Fibroblast of villous mesenchyme (primary cell): Measurements from ENCODE around the gene PIAS1. TPM values are rescaled to one million over a fixed set of nuclear protein-coding genes. Genes with fewer than 3 reads are reported as not detected.
"Not testable (repeated sequence)": the region's sequence is repeated elsewhere in the genome, so short reads cannot be mapped to it uniquely, and the experiment has no call there.

Experiments used
- DNase-seq: peaks from one replicate; pipeline ENCODE4 v3.0.0-alpha.2; 2010; ENCODE audit warnings: low read depth
- H3K4me3 ChIP-seq: 2 replicates; pipeline ENCODE4 v1.5.1; 2011; ENCODE audit warnings: low read depth, mild to moderate bottlenecking, low read length
- CTCF ChIP-seq: IDR thresholded peaks from 2 replicates; pipeline ENCODE4 v1.5.1; 2012; ENCODE audit warnings: low read depth, mild to moderate bottlenecking, low read length; ENCODE audit not compliant: insufficient read depth
- total RNA-seq: library from RNA; depleted of rRNA; stranded (reverse); fragments of >200 nt; gene quantifications from 2 replicates; pipeline ENCODE4 v1.2.3, GENCODE V29; 2012

Gene PIAS1
- total RNA-seq, 1 donor: 28.9 TPM

GRCh38 chr15:68218331-68218730, 164.2 kb downstream of the PIAS1 start:
- no peak for TF ChIP-seq CTCF
- DNase-seq: no peak
- H3K4me3 ChIP-seq: no peak overlapping the region

GRCh38 chr15:68218847-68219798, 165.0 kb downstream of the PIAS1 start:
- DNase-seq: no peak
- no peak overlapping the region for H3K4me3 ChIP-seq
- TF ChIP-seq CTCF: no peak

- no peak for TF ChIP-seq CTCF
- no peak for DNase-seq
Measured at GRCh38 chr15:68220489-68220888, 166.4 kb downstream of the PIAS1 start.

GRCh38 chr15:68220967-68221366, 166.9 kb downstream of the PIAS1 start:
- H3K4me3 ChIP-seq: no peak overlapping the region
- TF ChIP-seq CTCF: no peak
- no peak for DNase-seq

More at GRCh38 chr15:68220489-68220888, 166.4 kb downstream of the PIAS1 start:
- H3K4me3 ChIP-seq: no peak overlapping the region

- not testable (repeated sequence) for H3K4me3 ChIP-seq, DNase-seq
Measured at GRCh38 chr15:68221530-68222431, 167.7 kb downstream of the PIAS1 start.

DNA sequence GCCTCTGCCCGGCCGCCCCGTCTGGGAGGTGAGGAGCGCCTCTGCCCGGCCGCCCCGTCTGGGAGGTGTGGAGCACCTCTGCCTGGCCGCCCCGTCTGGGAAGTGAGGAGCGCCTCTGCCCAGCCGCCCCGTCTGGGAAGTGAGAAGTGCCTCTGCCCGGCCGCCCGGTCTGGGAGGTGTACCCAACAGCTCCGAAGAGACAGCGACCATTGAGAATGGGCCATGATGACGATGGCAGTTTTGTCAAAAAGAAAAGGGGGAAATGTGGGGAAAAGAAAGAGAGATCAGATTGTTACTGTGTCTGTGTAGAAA, 168.3 kb downstream of the PIAS1 start:
- not testable (repeated sequence) for H3K4me3 ChIP-seq, DNase-seq

DNA sequence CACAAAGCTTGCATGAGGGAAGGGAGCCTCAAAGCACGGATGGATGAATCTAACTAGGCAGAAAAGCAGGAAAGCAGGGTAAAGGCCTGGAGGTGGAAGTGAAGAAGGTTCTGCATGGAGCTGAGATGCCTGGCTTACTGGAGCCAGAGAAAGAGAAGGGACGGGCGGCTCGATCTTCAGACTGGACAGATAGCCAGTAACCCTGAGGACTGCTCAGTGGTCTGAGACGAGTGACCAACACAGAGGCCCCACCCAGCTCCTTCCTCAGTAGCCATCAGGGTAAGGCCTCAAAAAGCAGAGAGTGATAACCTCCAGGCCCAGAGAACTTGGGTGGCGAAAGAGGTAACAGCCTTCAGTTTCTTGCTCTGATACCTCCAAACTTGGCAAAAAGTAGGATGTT, 169.1 kb downstream of the PIAS1 start:
- no peak for TF ChIP-seq CTCF
- no peak for DNase-seq
- H3K4me3 ChIP-seq: no peak overlapping the region
